ENCODE results near the gene TMEM87B. TPM values are rescaled to one million over a fixed set of nuclear protein-coding genes. Genes with fewer than 3 reads are reported as not detected.
"Not testable (repeated sequence)": the region's sequence is repeated elsewhere in the genome, so short reads cannot be mapped to it uniquely, and the experiment has no call there.

Gene TMEM87B
- total and polyA plus RNA-seq, 4 donors, result 5.4 to 31.5 (median 20.0) TPM

DNA sequence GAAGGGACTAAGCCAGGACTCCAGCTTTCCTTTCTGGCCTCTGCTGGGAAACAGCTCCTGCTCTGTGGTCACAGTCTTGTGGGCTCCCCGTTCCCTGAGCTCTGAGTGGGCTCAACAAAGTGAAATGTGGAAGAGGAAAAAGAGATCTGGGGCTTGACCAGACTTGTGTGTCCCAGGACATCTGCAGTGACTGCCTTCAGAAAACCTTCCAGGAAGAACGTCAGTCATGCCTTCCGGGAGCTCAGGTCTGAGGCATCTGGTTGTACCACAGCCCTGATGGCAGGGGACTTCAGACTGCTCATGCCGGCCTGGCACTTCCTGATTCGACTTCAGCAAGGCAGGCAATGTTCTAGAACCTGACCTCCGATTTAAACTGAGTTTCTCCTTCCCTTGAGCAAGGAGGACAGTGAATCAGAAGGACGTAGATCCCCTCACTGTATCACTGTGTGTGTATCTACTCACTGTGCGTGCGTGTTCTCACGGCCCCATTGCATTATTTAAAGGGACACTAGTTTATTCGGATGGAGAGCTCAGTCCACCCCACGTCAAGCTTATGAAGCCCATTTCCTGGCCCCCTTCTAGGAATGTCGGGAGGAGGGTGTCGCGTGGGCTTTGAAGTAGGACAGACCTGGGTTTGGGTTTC, 82.6 kb downstream of the TMEM87B start:
- ATAC-seq (ENCODE audit: low FRiP score), result peak; percentile 64
- Histone ChIP-seq H3K4me1 (ENCODE audit: control insufficient read depth in 1 of 2, insufficient read depth in 2 of 2, low read length in 2 of 2) (no peaks in the 10 kb centered on the region), H3K27me3 (ENCODE audit: control insufficient read depth in 1 of 2, insufficient read depth in 2 of 2, low read length in 1 of 2) (no peaks in the 10 kb centered on the region), H3K4me3 (ENCODE audit: low read length in 2 of 2) (peak overlapping the region; percentile 52 to 88), H3K9me3 (ENCODE audit: control insufficient read depth, low read length) (no peaks in the 10 kb centered on the region), H3K36me3 (ENCODE audit: control insufficient read depth in 1 of 2, insufficient read depth in 2 of 2, low read length in 1 of 2) (no peaks in the 10 kb centered on the region), H3K27ac (ENCODE audit: low read depth in 1 of 2, low read length in 2 of 2) (no peak overlapping the region)
- DNase-seq, result no peak
- intact Hi-C loops (cut with DNase I), result no loop called here
- WGBS, 2 donors, result 8 to 10% methylated on average over 15 of the region's 15 CpGs

DNA sequence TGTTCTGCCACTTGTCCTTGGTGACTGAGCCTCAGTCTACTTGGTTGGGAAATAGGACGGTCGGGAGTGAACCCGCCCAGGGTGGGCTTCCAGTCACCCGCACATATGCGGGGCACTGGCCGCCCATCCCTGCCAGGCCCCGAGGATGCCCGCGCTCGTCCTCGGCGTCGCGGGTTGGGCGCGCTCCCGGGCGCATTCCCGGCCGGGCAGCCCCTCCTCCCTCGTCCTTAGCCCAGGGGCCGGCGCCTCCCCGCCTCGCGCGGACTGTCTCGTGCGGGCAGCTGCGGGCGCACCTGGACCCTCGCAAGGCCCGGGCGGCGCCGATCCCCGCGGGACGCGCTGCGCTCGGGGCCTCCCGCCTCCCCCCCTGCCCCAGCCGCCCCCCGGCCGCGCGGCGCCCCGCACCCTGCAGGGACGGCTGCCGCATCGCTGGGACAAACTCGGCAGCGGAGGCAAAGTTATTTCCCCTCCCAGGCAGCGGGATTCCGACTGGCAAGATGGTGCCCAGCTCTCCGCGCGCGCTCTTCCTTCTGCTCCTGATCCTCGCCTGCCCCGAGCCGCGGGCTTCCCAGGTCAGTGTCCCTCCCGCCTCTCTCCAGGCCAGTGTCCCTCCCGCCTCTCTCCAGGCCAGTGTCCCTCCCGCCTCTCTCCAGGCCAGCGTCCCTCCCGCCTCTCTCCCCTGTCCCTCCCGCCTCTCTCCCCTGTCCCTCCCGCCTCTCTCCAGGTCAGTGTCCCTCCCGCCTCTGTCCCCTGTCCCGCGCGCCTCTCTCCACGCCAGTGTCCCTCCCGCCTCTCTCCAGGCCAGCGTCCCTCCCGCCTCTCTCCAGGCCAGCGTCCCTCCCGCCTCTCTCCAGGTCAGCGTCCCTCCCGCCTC, 83.3 kb downstream of the TMEM87B start, which contains the start of gene FBLN7:
TSS of gene FBLN7 (plus strand) at position 227 of the 874 bp plus-strand sequence. CDS start at position 498, 271 bp downstream.
- intact Hi-C loops (cut with DNase I), result no loop called here
- H3K27ac ChIP-seq (ENCODE audit: low read depth in 1 of 2, low read length in 2 of 2), result no peak within 1 kb of the TSS
- DNase-seq (no peak), ATAC-seq (ENCODE audit: low FRiP score) (peak; percentile 62)
- peak within 1 kb of the TSS; percentile 52 to 88 for H3K4me3 ChIP-seq (ENCODE audit: low read length in 2 of 2)
- no peaks in the 10 kb centered on the region for H3K36me3 ChIP-seq (ENCODE audit: control insufficient read depth in 1 of 2, insufficient read depth in 2 of 2, low read length in 1 of 2)
- no peaks in the 10 kb centered on the region for H3K9me3 ChIP-seq (ENCODE audit: control insufficient read depth, low read length)
- no peaks in the 10 kb centered on the region for H3K27me3 ChIP-seq (ENCODE audit: control insufficient read depth in 1 of 2, insufficient read depth in 2 of 2, low read length in 1 of 2)
- 1% methylated on average over 46 to 84 of the region's 84 CpGs for WGBS, 2 donors
- H3K4me1 ChIP-seq (ENCODE audit: control insufficient read depth in 1 of 2, insufficient read depth in 2 of 2, low read length in 2 of 2), result no peaks in the 10 kb centered on the region

DNA sequence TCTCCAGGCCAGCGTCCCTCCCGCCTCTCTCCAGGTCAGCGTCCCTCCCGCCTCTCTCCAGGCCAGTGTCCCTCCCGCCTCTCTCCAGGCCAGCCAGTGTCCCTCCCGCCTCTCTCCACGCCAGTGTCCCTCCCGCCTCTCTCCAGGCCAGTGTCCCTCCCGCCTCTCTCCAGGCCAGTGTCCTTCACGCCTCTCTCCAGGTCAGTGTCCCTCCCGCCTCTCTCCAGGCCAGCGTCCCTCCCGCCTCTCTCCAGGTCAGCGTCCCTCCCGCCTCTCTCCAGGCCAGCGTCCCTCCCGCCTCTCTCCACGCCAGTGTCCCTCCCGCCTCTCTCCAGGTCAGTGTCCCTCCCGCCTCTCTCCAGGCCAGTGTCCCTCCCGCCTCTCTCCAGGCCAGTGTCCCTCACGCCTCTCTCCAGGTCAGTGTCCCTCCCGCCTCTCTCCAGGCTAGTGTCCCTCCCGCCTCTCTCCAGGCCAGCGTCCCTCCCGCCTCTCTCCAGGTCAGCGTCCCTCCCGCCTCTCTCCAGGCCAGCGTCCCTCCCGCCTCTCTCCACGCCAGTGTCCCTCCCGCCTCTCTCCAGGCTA, 84.1 kb downstream of the TMEM87B start:
- WGBS, 2 donors, result 1% methylated on average over 11 to 27 of the region's 32 CpGs
- peak overlapping the region in 1 of 2 donors; percentile 52 for H3K4me3 ChIP-seq (ENCODE audit: low read length in 2 of 2)
- H3K27me3 ChIP-seq (ENCODE audit: control insufficient read depth in 1 of 2, insufficient read depth in 2 of 2, low read length in 1 of 2); H3K27ac ChIP-seq (ENCODE audit: low read depth in 1 of 2, low read length in 2 of 2); H3K4me1 ChIP-seq (ENCODE audit: control insufficient read depth in 1 of 2, insufficient read depth in 2 of 2, low read length in 2 of 2); H3K9me3 ChIP-seq (ENCODE audit: control insufficient read depth, low read length); ATAC-seq (ENCODE audit: low FRiP score); DNase-seq; intact Hi-C loops (cut with DNase I); H3K36me3 ChIP-seq (ENCODE audit: control insufficient read depth in 1 of 2, insufficient read depth in 2 of 2, low read length in 1 of 2): not testable (repeated sequence)

DNA sequence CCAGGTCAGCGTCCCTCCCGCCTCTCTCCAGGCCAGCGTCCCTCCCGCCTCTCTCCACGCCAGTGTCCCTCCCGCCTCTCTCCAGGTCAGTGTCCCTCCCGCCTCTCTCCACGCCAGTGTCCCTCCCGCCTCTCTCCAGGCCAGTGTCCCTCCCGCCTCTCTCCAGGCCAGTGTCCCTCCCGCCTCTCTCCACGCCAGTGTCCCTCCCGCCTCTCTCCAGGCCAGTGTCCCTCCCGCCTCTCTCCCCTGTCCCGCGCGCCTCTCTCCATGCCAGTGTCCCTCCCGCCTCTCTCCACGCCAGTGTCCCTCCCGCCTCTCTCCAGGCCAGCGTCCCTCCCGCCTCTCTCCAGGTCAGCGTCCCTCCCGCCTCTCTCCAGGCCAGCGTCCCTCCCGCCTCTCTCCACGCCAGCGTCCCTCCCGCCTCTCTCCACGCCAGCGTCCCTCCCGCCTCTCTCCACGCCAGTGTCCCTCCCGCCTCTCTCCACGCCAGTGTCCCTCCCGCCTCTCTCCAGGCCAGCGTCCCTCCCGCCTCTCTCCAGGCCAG, 84.7 kb downstream of the TMEM87B start:
- H3K4me1 ChIP-seq (ENCODE audit: control insufficient read depth in 1 of 2, insufficient read depth in 2 of 2, low read length in 2 of 2); H3K4me3 ChIP-seq (ENCODE audit: low read length in 2 of 2); ATAC-seq (ENCODE audit: low FRiP score); H3K27ac ChIP-seq (ENCODE audit: low read depth in 1 of 2, low read length in 2 of 2); DNase-seq; intact Hi-C loops (cut with DNase I); H3K27me3 ChIP-seq (ENCODE audit: control insufficient read depth in 1 of 2, insufficient read depth in 2 of 2, low read length in 1 of 2); H3K9me3 ChIP-seq (ENCODE audit: control insufficient read depth, low read length); H3K36me3 ChIP-seq (ENCODE audit: control insufficient read depth in 1 of 2, insufficient read depth in 2 of 2, low read length in 1 of 2): not testable (repeated sequence)
- 1% methylated on average over 29 to 35 of the region's 38 CpGs for WGBS, 2 donors

DNA sequence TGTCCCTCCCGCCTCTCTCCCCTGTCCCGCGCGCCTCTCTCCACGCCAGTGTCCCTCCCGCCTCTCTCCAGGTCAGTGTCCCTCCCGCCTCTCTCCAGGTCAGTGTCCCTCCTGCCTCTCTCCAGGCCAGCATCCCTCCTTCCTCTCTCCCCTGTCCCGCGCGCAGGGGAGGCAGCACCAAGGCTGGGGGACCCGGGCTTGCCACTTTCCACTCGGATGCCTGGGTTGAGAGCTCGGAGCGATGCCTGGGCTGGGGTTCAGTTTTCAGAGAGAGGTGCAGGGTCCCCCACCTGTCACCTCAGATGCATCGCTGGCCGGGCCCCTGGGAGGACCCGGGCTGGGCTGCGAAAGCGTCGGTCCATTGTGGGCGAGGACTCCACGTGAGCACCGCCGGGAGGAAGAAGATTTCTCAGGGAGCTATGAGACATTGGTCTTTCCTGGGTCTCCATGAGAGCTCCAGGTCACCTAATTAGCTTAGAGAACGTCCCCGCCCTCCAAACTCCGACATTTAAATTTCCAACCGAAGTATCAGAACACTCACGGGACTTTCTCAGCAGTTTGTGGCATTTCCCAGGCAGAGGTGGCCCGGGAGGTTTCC, 85.2 kb downstream of the TMEM87B start:
- no peaks in the 10 kb centered on the region for H3K36me3 ChIP-seq (ENCODE audit: control insufficient read depth in 1 of 2, insufficient read depth in 2 of 2, low read length in 1 of 2)
- H3K27ac ChIP-seq (ENCODE audit: low read depth in 1 of 2, low read length in 2 of 2), result no peak overlapping the region
- H3K9me3 ChIP-seq (ENCODE audit: control insufficient read depth, low read length), result no peaks in the 10 kb centered on the region
- intact Hi-C loops (cut with DNase I), result no loop called here
- no peaks in the 10 kb centered on the region for H3K4me1 ChIP-seq (ENCODE audit: control insufficient read depth in 1 of 2, insufficient read depth in 2 of 2, low read length in 2 of 2)
- no peaks in the 10 kb centered on the region for H3K27me3 ChIP-seq (ENCODE audit: control insufficient read depth in 1 of 2, insufficient read depth in 2 of 2, low read length in 1 of 2)
- no peak for DNase-seq
- no peak for ATAC-seq (ENCODE audit: low FRiP score)
- WGBS, 2 donors, result 15 to 30% methylated on average over 30 of the region's 30 CpGs
- H3K4me3 ChIP-seq (ENCODE audit: low read length in 2 of 2), result no peak overlapping the region

DNA sequence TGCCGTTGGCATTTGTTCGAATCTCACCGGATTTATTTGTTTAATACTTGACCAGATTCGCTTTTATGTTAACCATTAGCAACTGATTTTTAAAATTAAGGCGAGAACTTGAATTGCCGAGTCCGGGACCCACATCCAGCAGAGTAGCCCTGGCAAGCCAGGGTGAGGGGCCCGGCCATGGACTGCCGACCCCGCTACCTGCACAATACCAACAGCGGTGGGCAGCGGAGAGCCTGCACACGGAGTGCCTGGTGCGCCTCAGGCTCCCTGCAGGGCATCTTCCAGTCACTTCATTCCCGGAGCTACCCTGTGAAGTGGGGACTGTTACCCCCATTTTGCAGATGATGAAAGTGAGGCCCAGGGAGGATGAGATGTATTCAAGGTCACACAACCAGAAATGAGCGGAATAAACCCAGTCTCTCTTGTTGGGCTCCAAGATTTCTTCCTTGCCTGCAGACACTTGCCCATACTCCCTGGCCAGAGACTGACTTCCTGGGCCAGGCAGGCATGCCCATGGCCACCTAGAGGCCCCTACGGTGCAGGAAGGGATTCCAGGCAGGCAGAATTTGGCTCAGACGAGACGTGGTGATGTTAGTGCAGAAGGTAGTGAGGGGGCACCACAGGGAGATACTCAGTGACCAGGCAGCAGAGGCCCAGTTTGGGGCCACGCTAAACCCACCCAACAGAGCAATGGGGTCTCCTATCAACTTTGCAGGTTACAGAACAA, 86.0 kb downstream of the TMEM87B start:
- ATAC-seq (ENCODE audit: low FRiP score) (no peak), DNase-seq (no peak)
- whole genome bisulfite sequencing, 2 donors, result 85 to 90% methylated on average over 20 of the region's 20 CpGs
- Histone ChIP-seq H3K4me1 (ENCODE audit: control insufficient read depth in 1 of 2, insufficient read depth in 2 of 2, low read length in 2 of 2) (no peaks in the 10 kb centered on the region), H3K9me3 (ENCODE audit: control insufficient read depth, low read length) (no peaks in the 10 kb centered on the region), H3K27ac (ENCODE audit: low read depth in 1 of 2, low read length in 2 of 2) (no peak overlapping the region), H3K27me3 (ENCODE audit: control insufficient read depth in 1 of 2, insufficient read depth in 2 of 2, low read length in 1 of 2) (no peaks in the 10 kb centered on the region), H3K36me3 (ENCODE audit: control insufficient read depth in 1 of 2, insufficient read depth in 2 of 2, low read length in 1 of 2) (no peaks in the 10 kb centered on the region), H3K4me3 (ENCODE audit: low read length in 2 of 2) (no peak overlapping the region)
- intact Hi-C loops (cut with DNase I), result no loop called here

DNA sequence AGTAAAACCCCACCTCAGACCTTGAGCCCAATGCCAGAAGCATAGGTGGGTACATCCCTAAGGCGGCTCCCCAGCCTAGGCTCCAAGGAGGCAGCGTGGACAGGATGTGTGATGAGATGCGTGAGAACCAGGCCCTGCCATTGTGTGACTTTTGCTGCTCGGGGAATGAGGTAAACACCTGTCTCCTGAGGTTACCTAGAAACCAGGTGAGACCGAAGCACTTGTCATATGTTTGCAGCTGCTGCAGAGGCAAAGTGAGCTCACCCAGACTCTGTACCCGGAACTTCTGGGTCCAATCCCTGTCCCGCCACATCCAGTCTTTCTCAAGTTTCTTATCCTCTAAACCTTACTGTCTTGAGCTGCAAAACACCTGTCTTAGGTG, 86.5 kb downstream of the TMEM87B start:
- no peaks in the 10 kb centered on the region for H3K9me3 ChIP-seq (ENCODE audit: control insufficient read depth, low read length)
- ATAC-seq (ENCODE audit: low FRiP score), result no peak

DNA sequence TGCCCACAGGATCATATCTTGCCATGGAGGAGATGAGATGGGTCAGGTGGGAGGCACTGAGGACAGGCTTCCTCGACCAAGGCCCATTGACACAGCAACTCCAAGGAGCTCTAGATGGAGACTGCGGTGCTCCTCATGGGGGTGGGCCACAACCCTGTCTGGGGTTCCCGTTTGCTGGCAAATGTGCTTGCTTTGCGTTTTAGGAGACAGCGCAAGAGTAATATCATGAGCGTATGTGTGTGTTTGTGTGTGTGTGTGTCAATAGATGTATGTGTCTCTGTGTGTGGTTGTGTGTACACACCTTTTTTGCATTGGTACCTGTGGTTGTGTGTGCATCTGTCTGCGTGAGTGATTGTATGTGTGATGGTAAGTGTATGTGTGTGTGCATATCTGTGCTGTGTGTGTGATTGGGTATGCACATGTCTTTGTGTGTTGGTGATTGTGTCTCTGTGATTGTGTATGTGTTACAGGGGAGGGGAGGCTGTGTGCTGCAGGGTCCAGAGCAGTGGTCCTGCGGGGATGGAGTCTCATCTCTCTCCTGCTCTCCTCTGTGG, 87.5 kb downstream of the TMEM87B start:
- Histone ChIP-seq H3K27me3 (ENCODE audit: control insufficient read depth in 1 of 2, insufficient read depth in 2 of 2, low read length in 1 of 2) (no peaks in the 10 kb centered on the region), H3K27ac (ENCODE audit: low read depth in 1 of 2, low read length in 2 of 2) (no peak overlapping the region), H3K4me3 (ENCODE audit: low read length in 2 of 2) (no peak overlapping the region), H3K9me3 (ENCODE audit: control insufficient read depth, low read length) (no peaks in the 10 kb centered on the region), H3K36me3 (ENCODE audit: control insufficient read depth in 1 of 2, insufficient read depth in 2 of 2, low read length in 1 of 2) (no peaks in the 10 kb centered on the region), H3K4me1 (ENCODE audit: control insufficient read depth in 1 of 2, insufficient read depth in 2 of 2, low read length in 2 of 2) (no peaks in the 10 kb centered on the region)
- 94 to 95% methylated on average over 8 of the region's 8 CpGs for WGBS, 2 donors
- intact Hi-C loops (cut with DNase I), result no loop called here
- no peak for DNase-seq
- no peak for ATAC-seq (ENCODE audit: low FRiP score)

More for the DNA sequence above, 86.5 kb downstream of the TMEM87B start:
- 83 to 92% methylated on average over 7 of the region's 7 CpGs for WGBS, 2 donors
- intact Hi-C loops (cut with DNase I), result no loop called here
- no peak overlapping the region for H3K4me3 ChIP-seq (ENCODE audit: low read length in 2 of 2)
- no peaks in the 10 kb centered on the region for H3K4me1 ChIP-seq (ENCODE audit: control insufficient read depth in 1 of 2, insufficient read depth in 2 of 2, low read length in 2 of 2)
- H3K27me3 ChIP-seq (ENCODE audit: control insufficient read depth in 1 of 2, insufficient read depth in 2 of 2, low read length in 1 of 2), result no peaks in the 10 kb centered on the region
- no peaks in the 10 kb centered on the region for H3K36me3 ChIP-seq (ENCODE audit: control insufficient read depth in 1 of 2, insufficient read depth in 2 of 2, low read length in 1 of 2)
- no peak overlapping the region for H3K27ac ChIP-seq (ENCODE audit: low read depth in 1 of 2, low read length in 2 of 2)
- no peak for DNase-seq

Measured in aorta (tissue), 5 donors.